Measurements from ENCODE around the gene ALG1. TPM values are rescaled to one million over a fixed set of nuclear protein-coding genes. Genes with fewer than 3 reads are reported as not detected.
"Not testable (repeated sequence)": the region's sequence is repeated elsewhere in the genome, so short reads cannot be mapped to it uniquely, and the experiment has no call there.

ALG1 gene
- total and polyA plus RNA-seq, 2 experiments from 2014 or later, result 45.5 to 63.6 TPM

GRCh38 chr16:5084802-5085201, 13.2 kb downstream of the ALG1 start:
- not testable (repeated sequence) for H4K20me1 ChIP-seq (ENCODE audit: insufficient read depth, poor library complexity, severe bottlenecking); H3K4me1 ChIP-seq (ENCODE audit: insufficient read depth); H3K4me3 ChIP-seq; H2AFZ ChIP-seq; H3K27me3 ChIP-seq; H3K36me3 ChIP-seq (replicated peaks; ENCODE audit: insufficient read depth, low read depth); H3K9me2 ChIP-seq (replicated peaks; ENCODE audit: insufficient read depth); H3K79me2 ChIP-seq; H3K9me3 ChIP-seq (ENCODE audit: low read depth); H3K27ac ChIP-seq; H3K4me2 ChIP-seq
- WGBS (ENCODE audit: low lambda C conversion rate, missing lambda C conversion rate), result 69% methylated on average over 10 of the region's 10 CpGs
- DNase-seq (ENCODE audit: low spot score), result peak; percentile 62
- peak; percentile 61 for TF ChIP-seq CTCF (IDR thresholded peaks at IDR 0.05; ENCODE audit: poor library complexity)

- not testable (repeated sequence) for H2AFZ ChIP-seq; H4K20me1 ChIP-seq (ENCODE audit: insufficient read depth, poor library complexity, severe bottlenecking); H3K27me3 ChIP-seq; H3K79me2 ChIP-seq; H3K4me1 ChIP-seq (ENCODE audit: insufficient read depth); H3K4me3 ChIP-seq; H3K4me2 ChIP-seq; H3K9me2 ChIP-seq (replicated peaks; ENCODE audit: insufficient read depth); DNase-seq (ENCODE audit: low spot score); H3K9me3 ChIP-seq (ENCODE audit: low read depth); H3K36me3 ChIP-seq (replicated peaks; ENCODE audit: insufficient read depth, low read depth); H3K27ac ChIP-seq
- 93% methylated on average over 10 of the region's 11 CpGs for WGBS (ENCODE audit: low lambda C conversion rate, missing lambda C conversion rate)
Measured at GRCh38 chr16:5085716-5086115, 14.1 kb downstream of the ALG1 start.

GRCh38 chr16:5088086-5088790, 16.6 kb downstream of the ALG1 start:
- not testable (repeated sequence) for H3K27me3 ChIP-seq; H3K9me3 ChIP-seq (ENCODE audit: low read depth); H4K20me1 ChIP-seq (ENCODE audit: insufficient read depth, poor library complexity, severe bottlenecking); H2AFZ ChIP-seq; H3K27ac ChIP-seq; H3K9me2 ChIP-seq (replicated peaks; ENCODE audit: insufficient read depth); H3K36me3 ChIP-seq (replicated peaks; ENCODE audit: insufficient read depth, low read depth); H3K4me1 ChIP-seq (ENCODE audit: insufficient read depth); H3K4me2 ChIP-seq; DNase-seq (ENCODE audit: low spot score); H3K79me2 ChIP-seq; H3K4me3 ChIP-seq
- 94% methylated on average over 17 of the region's 18 CpGs for WGBS (ENCODE audit: low lambda C conversion rate, missing lambda C conversion rate)

GRCh38 chr16:5088936-5089335, 17.3 kb downstream of the ALG1 start:
- H3K4me2 ChIP-seq, result not testable (repeated sequence)

GRCh38 chr16:5089911-5090555, 18.4 kb downstream of the ALG1 start:
- H3K4me3 ChIP-seq; H3K4me1 ChIP-seq (ENCODE audit: insufficient read depth); H3K36me3 ChIP-seq (replicated peaks; ENCODE audit: insufficient read depth, low read depth); H3K79me2 ChIP-seq; H3K9me2 ChIP-seq (replicated peaks; ENCODE audit: insufficient read depth); H3K9me3 ChIP-seq (ENCODE audit: low read depth); DNase-seq (ENCODE audit: low spot score); H3K27ac ChIP-seq; H4K20me1 ChIP-seq (ENCODE audit: insufficient read depth, poor library complexity, severe bottlenecking); H3K4me2 ChIP-seq; H3K27me3 ChIP-seq; H2AFZ ChIP-seq: not testable (repeated sequence)
- WGBS (ENCODE audit: low lambda C conversion rate, missing lambda C conversion rate), result 98% methylated on average over 22 of the region's 26 CpGs

More at GRCh38 chr16:5088936-5089335, 17.3 kb downstream of the ALG1 start:
- H3K9me2 ChIP-seq (replicated peaks; ENCODE audit: insufficient read depth); H3K79me2 ChIP-seq; H3K27ac ChIP-seq; DNase-seq (ENCODE audit: low spot score); H3K4me1 ChIP-seq (ENCODE audit: insufficient read depth); H3K27me3 ChIP-seq; H2AFZ ChIP-seq; H3K4me3 ChIP-seq; H3K36me3 ChIP-seq (replicated peaks; ENCODE audit: insufficient read depth, low read depth); H3K9me3 ChIP-seq (ENCODE audit: low read depth); H4K20me1 ChIP-seq (ENCODE audit: insufficient read depth, poor library complexity, severe bottlenecking): not testable (repeated sequence)
- 95% methylated on average over 15 of the region's 17 CpGs for WGBS (ENCODE audit: low lambda C conversion rate, missing lambda C conversion rate)

GRCh38 chr16:5090592-5090991, 18.9 kb downstream of the ALG1 start:
- DNase-seq (ENCODE audit: low spot score); H2AFZ ChIP-seq; H3K36me3 ChIP-seq (replicated peaks; ENCODE audit: insufficient read depth, low read depth); H3K4me1 ChIP-seq (ENCODE audit: insufficient read depth); H3K9me2 ChIP-seq (replicated peaks; ENCODE audit: insufficient read depth); H3K27ac ChIP-seq; H3K9me3 ChIP-seq (ENCODE audit: low read depth); H3K4me3 ChIP-seq; H4K20me1 ChIP-seq (ENCODE audit: insufficient read depth, poor library complexity, severe bottlenecking); H3K4me2 ChIP-seq; H3K27me3 ChIP-seq; H3K79me2 ChIP-seq: not testable (repeated sequence)
- 96% methylated on average over 9 of the region's 9 CpGs for WGBS (ENCODE audit: low lambda C conversion rate, missing lambda C conversion rate)

GRCh38 chr16:5093081-5093480, 21.4 kb downstream of the ALG1 start:
- not testable (repeated sequence) for H3K27ac ChIP-seq; H2AFZ ChIP-seq; H3K4me1 ChIP-seq (ENCODE audit: insufficient read depth); H3K9me2 ChIP-seq (replicated peaks; ENCODE audit: insufficient read depth); H3K9me3 ChIP-seq (ENCODE audit: low read depth); H3K4me3 ChIP-seq; H3K36me3 ChIP-seq (replicated peaks; ENCODE audit: insufficient read depth, low read depth); H3K79me2 ChIP-seq; H4K20me1 ChIP-seq (ENCODE audit: insufficient read depth, poor library complexity, severe bottlenecking); H3K4me2 ChIP-seq; H3K27me3 ChIP-seq; DNase-seq (ENCODE audit: low spot score)
- WGBS (ENCODE audit: low lambda C conversion rate, missing lambda C conversion rate), result 96% methylated on average over 9 of the region's 9 CpGs

GRCh38 chr16:5093746-5094145, 22.1 kb downstream of the ALG1 start:
- 92% methylated on average over 11 of the region's 11 CpGs for WGBS (ENCODE audit: low lambda C conversion rate, missing lambda C conversion rate)
- not testable (repeated sequence) for H3K27me3 ChIP-seq; H3K4me3 ChIP-seq; H3K9me3 ChIP-seq (ENCODE audit: low read depth); DNase-seq (ENCODE audit: low spot score); H2AFZ ChIP-seq; H3K27ac ChIP-seq; H3K36me3 ChIP-seq (replicated peaks; ENCODE audit: insufficient read depth, low read depth); H3K79me2 ChIP-seq; H4K20me1 ChIP-seq (ENCODE audit: insufficient read depth, poor library complexity, severe bottlenecking); H3K4me2 ChIP-seq; H3K9me2 ChIP-seq (replicated peaks; ENCODE audit: insufficient read depth); H3K4me1 ChIP-seq (ENCODE audit: insufficient read depth)
